Thoracic aorta (tissue), 2 donors: ENCODE results near the gene RIN1. TPM values are rescaled to one million over a fixed set of nuclear protein-coding genes. Genes with fewer than 3 reads are reported as not detected.
"Not testable (repeated sequence)": the region's sequence is repeated elsewhere in the genome, so short reads cannot be mapped to it uniquely, and the experiment has no call there.

Experiments used
- ATAC-seq: fragments of 150-250 bp; one replicate; pipeline ENCODE4 v1.8.0; 2017; ENCODE audit warnings: low read depth; ENCODE audit not compliant: insufficient number of reproducible peaks, low FRiP score
- DNase-seq: peaks from one replicate; pipeline ENCODE4 v3.0.0-alpha.2; 2020; ENCODE audit warnings: low spot score
- H3K27ac ChIP-seq, 2 donors: fragments of 200-600 bp; sonication (generic); 1 replicate in 1 of 2; 2 replicates in 1 of 2; pipeline ENCODE4 v1.5.1; 2016; ENCODE audit warnings: mild to moderate bottlenecking in 2 of 2, moderate library complexity in 2 of 2
- H3K27me3 ChIP-seq: fragments of 200-600 bp; sonication (generic); replicated peaks from 2 replicates; pipeline ENCODE4 v1.6.0; 2016; ENCODE audit warnings: mild to moderate bottlenecking; ENCODE audit not compliant: insufficient read depth
- H3K36me3 ChIP-seq: fragments of 200-600 bp; sonication (generic); one replicate; pipeline ENCODE4 v1.5.1; 2016
- H3K4me1 ChIP-seq, 2 donors: fragments of 200-600 bp; sonication (generic); 1 replicate in 1 of 2; 2 replicates in 1 of 2; pipeline versions ENCODE4 v1.5.1 to v1.6.0; 2016; ENCODE audit warnings: low read depth in 2 of 2, mild to moderate bottlenecking in 1 of 2; ENCODE audit not compliant: control insufficient read depth in 1 of 2
- H3K4me3 ChIP-seq: fragments of 200-600 bp; sonication (generic); 2 replicates; pipeline ENCODE4 v1.5.1; 2016; ENCODE audit warnings: mild to moderate bottlenecking
- H3K9me3 ChIP-seq: fragments of 200-600 bp; sonication (generic); 2 replicates; pipeline ENCODE4 v1.5.1; 2016
- total RNA-seq, 2 donors: library from RNA; depleted of rRNA; stranded (reverse); fragments of >200 nt; gene quantifications; one replicate each; pipeline versions ENCODE4 v1.1.0 to v1.2.3, GENCODE V29; 2016
- TF ChIP-seq, protein P1 (sequence below): fragments of 200-600 bp; sonication (generic); IDR thresholded peaks from one replicate; pipeline ENCODE4 v1.5.1; 2019; ENCODE audit warnings: antibody characterized with exemption

RIN1 gene, protein sequence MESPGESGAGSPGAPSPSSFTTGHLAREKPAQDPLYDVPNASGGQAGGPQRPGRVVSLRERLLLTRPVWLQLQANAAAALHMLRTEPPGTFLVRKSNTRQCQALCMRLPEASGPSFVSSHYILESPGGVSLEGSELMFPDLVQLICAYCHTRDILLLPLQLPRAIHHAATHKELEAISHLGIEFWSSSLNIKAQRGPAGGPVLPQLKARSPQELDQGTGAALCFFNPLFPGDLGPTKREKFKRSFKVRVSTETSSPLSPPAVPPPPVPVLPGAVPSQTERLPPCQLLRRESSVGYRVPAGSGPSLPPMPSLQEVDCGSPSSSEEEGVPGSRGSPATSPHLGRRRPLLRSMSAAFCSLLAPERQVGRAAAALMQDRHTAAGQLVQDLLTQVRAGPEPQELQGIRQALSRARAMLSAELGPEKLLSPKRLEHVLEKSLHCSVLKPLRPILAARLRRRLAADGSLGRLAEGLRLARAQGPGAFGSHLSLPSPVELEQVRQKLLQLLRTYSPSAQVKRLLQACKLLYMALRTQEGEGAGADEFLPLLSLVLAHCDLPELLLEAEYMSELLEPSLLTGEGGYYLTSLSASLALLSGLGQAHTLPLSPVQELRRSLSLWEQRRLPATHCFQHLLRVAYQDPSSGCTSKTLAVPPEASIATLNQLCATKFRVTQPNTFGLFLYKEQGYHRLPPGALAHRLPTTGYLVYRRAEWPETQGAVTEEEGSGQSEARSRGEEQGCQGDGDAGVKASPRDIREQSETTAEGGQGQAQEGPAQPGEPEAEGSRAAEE
- 1 to 10 TPM; 7.7 to 7.8 TPM for total RNA-seq

DNA sequence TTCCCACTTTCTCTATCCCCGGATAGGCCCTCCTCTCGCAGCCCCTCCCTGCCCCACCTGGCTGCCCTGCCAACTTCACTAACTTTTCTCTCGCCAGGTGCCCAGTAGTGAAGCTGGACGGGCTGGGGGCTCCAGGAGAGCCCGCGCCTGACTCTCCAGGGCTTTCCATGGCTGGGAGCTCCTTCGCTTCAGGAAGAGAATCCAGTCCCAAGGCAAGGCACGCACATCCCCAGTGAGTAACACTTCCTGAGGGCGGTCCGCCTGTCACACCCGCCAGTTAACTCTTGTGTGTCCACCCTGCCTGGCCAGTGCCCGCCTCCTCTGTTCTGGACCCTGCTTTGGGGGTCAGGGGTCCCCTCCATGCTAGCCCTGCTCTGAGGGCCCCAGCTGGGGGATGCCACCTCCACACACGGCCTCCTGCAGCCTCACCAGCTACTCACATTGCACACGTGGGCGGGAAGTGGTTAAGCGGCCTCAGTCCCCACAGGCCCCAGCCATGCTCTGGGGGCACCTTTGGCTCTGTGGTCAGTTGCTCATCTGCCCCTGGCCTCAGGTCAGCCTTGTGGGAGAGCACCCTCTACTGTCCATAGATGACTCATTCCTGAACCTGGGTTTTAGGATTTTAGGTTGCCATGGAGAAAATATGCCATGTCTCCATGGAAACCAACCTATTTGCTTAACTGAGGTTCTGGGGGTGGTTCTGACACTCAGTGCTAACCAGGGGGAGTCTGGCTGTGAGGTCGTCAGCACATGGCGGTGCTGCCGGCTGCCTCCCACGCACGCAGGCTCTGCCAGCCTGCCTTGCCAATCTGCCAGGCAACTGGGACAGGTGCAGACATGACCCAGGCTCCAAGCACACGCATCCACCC is at the start of gene RIN1:
RIN1 (minus strand) TSS at position 201 of the 869 bp plus-strand sequence; CDS start at position 169, 32 bp downstream.
- Histone ChIP-seq H3K4me3 (peak within 1 kb of the TSS; percentile 83), H3K36me3 (peaks cover 25% of the 10 kb centered on the region), H3K27me3 (no peaks in the 10 kb centered on the region), H3K4me1 (peaks cover 13 to 20% of the 10 kb centered on the region in 2 donors), H3K27ac (peak within 1 kb of the TSS; percentile 10 to 55), H3K9me3 (no peaks in the 10 kb centered on the region)
- DNase-seq, result no peak
- TF ChIP-seq, protein P1, sequence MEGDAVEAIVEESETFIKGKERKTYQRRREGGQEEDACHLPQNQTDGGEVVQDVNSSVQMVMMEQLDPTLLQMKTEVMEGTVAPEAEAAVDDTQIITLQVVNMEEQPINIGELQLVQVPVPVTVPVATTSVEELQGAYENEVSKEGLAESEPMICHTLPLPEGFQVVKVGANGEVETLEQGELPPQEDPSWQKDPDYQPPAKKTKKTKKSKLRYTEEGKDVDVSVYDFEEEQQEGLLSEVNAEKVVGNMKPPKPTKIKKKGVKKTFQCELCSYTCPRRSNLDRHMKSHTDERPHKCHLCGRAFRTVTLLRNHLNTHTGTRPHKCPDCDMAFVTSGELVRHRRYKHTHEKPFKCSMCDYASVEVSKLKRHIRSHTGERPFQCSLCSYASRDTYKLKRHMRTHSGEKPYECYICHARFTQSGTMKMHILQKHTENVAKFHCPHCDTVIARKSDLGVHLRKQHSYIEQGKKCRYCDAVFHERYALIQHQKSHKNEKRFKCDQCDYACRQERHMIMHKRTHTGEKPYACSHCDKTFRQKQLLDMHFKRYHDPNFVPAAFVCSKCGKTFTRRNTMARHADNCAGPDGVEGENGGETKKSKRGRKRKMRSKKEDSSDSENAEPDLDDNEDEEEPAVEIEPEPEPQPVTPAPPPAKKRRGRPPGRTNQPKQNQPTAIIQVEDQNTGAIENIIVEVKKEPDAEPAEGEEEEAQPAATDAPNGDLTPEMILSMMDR, result no peak
- peak; percentile 48 for ATAC-seq

DNA sequence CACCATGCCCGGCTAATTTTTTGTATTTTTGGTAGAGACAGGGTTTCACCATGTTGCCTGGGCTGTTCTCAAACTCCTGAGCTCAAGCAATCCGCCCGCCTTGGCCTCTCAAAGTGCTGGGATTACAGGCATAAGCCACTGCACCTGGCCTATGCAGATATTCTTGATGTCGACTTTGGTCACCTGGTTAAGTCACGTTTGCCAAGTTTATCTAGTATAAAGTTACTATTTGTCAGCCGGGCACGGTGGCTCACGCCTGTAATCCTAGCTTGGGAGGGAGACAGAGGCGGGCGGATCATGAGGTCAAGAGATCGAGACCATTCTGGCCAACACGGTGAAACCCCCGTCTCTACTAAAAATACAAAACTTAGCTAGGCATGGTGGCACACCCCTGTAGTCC is 48.1 kb upstream of the RIN1 start:
- not testable (repeated sequence) for ATAC-seq, DNase-seq, H3K9me3 ChIP-seq, H3K27me3 ChIP-seq, H3K4me1 ChIP-seq, H3K27ac ChIP-seq, H3K36me3 ChIP-seq, H3K4me3 ChIP-seq

DNA sequence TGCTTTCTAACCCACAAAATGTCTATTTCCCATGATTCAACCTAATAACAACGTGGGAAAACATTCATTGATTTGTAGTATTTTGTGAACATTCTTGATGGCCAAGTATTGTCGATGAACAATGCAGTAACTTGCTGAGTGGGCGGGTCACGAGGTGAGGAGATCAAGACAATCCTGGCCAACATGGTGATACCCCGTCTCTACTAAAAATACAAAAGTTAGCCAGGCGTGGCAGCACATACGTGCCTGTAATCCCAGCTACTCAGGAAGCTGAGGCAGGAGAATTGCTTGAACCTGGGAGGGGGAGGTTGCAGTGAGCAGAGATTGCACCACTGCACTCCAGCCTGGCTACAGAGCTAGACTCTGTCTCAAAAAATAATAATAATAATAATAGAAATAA is 44.0 kb upstream of the RIN1 start:
- H3K4me1 ChIP-seq, DNase-seq, H3K4me3 ChIP-seq, H3K27me3 ChIP-seq, H3K9me3 ChIP-seq, H3K36me3 ChIP-seq, ATAC-seq, H3K27ac ChIP-seq: not testable (repeated sequence)

DNA sequence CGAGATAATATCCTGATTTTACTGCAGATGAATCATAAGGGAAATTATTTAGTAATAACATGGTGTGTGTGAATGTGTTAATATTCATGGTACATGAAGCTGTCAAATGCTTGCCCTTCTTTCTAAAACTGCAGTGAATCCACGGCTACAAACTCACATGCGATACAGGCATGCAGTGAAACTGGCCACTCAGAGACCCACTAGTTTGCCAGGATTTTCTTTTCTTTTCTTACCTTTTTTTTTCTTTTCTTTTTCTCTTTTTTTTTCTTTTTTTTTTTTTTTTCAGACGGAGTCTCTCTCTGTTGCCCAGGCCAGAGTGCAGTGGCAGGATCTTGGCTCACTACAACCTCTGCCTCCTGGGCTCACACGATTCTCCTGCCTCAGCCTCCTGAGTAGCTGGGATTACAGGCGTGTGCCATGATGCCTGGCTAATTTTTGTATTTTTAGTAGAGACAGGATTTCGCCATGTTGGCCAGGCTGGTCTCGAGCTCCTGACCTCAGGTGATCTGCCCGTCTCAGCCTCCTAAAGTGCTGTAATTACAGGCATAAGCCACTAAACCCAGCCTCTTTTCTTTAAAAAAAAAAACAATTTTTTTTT is 37.6 kb upstream of the RIN1 start:
- H3K36me3 ChIP-seq, H3K27me3 ChIP-seq, H3K4me3 ChIP-seq, ATAC-seq, H3K9me3 ChIP-seq, H3K27ac ChIP-seq, DNase-seq: not testable (repeated sequence)
- H3K4me1 ChIP-seq, result peaks cover 0 to 19% of the 10 kb centered on the region in 2 donors

DNA sequence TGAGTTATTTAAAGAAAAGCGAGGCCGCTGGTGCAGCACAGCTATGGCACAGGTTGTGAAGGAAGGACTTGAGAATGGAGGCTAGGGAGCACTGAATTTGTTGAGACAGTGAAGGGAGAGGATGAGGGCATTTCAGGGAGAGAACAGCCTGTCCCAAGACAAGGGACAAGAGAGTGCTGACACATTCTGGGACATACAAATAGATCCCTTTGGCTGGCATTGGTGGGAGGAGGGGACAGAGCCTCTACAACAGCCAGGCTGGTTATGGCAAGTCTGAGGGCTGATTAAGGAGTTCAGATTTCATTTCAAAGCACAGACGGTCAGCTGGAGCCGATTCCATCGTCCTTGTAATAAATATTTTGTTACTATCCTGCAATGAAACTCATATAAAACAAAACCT is 37.0 kb upstream of the RIN1 start:
- DNase-seq, result no peak
- Histone ChIP-seq H3K36me3 (no peaks in the 10 kb centered on the region), H3K27ac (no peak overlapping the region), H3K4me1 (peaks cover 0 to 19% of the 10 kb centered on the region in 2 donors), H3K27me3 (no peaks in the 10 kb centered on the region), H3K9me3 (no peaks in the 10 kb centered on the region), H3K4me3 (no peak overlapping the region)
- no peak for ATAC-seq
- TF ChIP-seq, protein P1, result no peak
